GM12878 (cell line): ENCODE data around the gene SPATA6. TPM values are rescaled to one million over a fixed set of nuclear protein-coding genes. Genes with fewer than 3 reads are reported as not detected.

Source experiments
- ATAC-seq: fragments of 200-7000 bp; cut with Tn5 transposase; 3 replicates; pipeline ENCODE4 v1.9.1; 2020; ENCODE audit warnings: mild to moderate bottlenecking, moderate library complexity
- BruUV-seq: library from RNA; stranded (reverse); fragments of 400-500 nt; replicated peaks from 2 replicates; lab custom pipeline; 2021; lab: Mats Ljungman, UMichigan
- CTCF ChIA-PET: fragments of 300-600 bp; sonication (Branson Sonifier 250); formaldehyde crosslinking; extraction: SDS; loops from one replicate; lab custom pipeline; 2021; ENCODE audit warnings: inconsistent platforms; lab: Yijun Ruan, JAX
- POLR2A ChIA-PET: fragments of 350-600 bp; formaldehyde crosslinking; extraction: SDS; loops from one replicate; lab custom pipeline; 2021; ENCODE audit warnings: inconsistent platforms; lab: Charles Lee
- RAD21 ChIA-PET: fragments of 300-600 bp; sonication (Branson Sonifier 250); formaldehyde crosslinking; loops from one replicate; lab custom pipeline; 2023; ENCODE audit warnings: antibody characterized with exemption; ENCODE audit not compliant: unreplicated experiment; lab: Charles Lee
- SMC1A ChIA-PET: fragments of 300-600 bp; sonication (Branson Sonifier 250); formaldehyde crosslinking; loops from one replicate; lab custom pipeline; 2023; ENCODE audit not compliant: unreplicated experiment, uncharacterized antibody; lab: Charles Lee
- DNase-seq: peaks from one replicate; pipeline ENCODE4 v3.0.0-alpha.2; 2011; ENCODE audit warnings: low read depth, low spot score
- FAIRE-seq: peaks from 3 replicates; lab custom pipeline; 2011; peaks lifted over from hg19 to GRCh38; lab: Jason Lieb, UNC
- H2AFZ ChIP-seq: 2 replicates; pipeline ENCODE4 v1.6.0; 2011; ENCODE audit warnings: low read depth, low read length, control low read depth; ENCODE audit not compliant: control insufficient read depth
- H3K27ac ChIP-seq: 2 replicates; pipeline ENCODE4 v1.5.1; 2011; ENCODE audit warnings: control low read depth; ENCODE audit not compliant: control insufficient read depth, insufficient read depth
- H3K27me3 ChIP-seq, 2 experiments: replicated peaks in 1 of 2; 2 replicates each; pipeline versions ENCODE4 v1.6.0 to v1.6.1; 2011; ENCODE audit warnings: low read length in 1 of 2; ENCODE audit not compliant: control insufficient read depth in 2 of 2, insufficient read depth in 2 of 2
- H3K36me3 ChIP-seq, 2 experiments: 2 replicates each; pipeline ENCODE4 v1.5.1; 2011; ENCODE audit warnings: low read length in 1 of 2; ENCODE audit not compliant: control insufficient read depth in 2 of 2, insufficient read depth in 2 of 2
- H3K4me1 ChIP-seq: 2 replicates; pipeline ENCODE4 v1.6.1; 2011; ENCODE audit warnings: mild to moderate bottlenecking, low read length, moderate library complexity, mixed read lengths; ENCODE audit not compliant: control insufficient read depth, insufficient read depth
- H3K4me2 ChIP-seq: 2 replicates; pipeline ENCODE4 v1.6.0; 2011; ENCODE audit warnings: control low read depth; ENCODE audit not compliant: control insufficient read depth, insufficient read depth
- H3K4me3 ChIP-seq: fragments of 200-600 bp; sonication (generic); 2 replicates; pipeline ENCODE4 v1.5.1; 2016
- H3K79me2 ChIP-seq: 2 replicates; pipeline ENCODE4 v1.6.0; 2011; ENCODE audit warnings: low read length; ENCODE audit not compliant: control insufficient read depth, insufficient read depth
- H3K9ac ChIP-seq: 2 replicates; pipeline ENCODE4 v1.8.0; 2011; ENCODE audit warnings: low read length, control low read depth, mixed read lengths; ENCODE audit not compliant: control insufficient read depth, insufficient read depth
- H3K9me3 ChIP-seq: replicated peaks from 3 replicates; pipeline ENCODE4 v1.5.1; 2011; ENCODE audit warnings: mild to moderate bottlenecking, low read length; ENCODE audit not compliant: control insufficient read depth, insufficient read depth
- H4K20me1 ChIP-seq: 2 replicates; pipeline ENCODE4 v1.6.0; 2011; ENCODE audit not compliant: control insufficient read depth, insufficient read depth
- ATF7 ChIP-seq: fragments of 450-650 bp; IDR thresholded peaks from 2 replicates; pipeline ENCODE4 v1.6.1; 2016; ENCODE audit warnings: low read depth, mild to moderate bottlenecking
- CHD4 ChIP-seq: fragments of 200-600 bp; sonication (generic); IDR thresholded peaks from 2 replicates; pipeline ENCODE4 v1.6.1; 2016; ENCODE audit warnings: mild to moderate bottlenecking
- NFIC ChIP-seq: IDR thresholded peaks from 2 replicates; pipeline ENCODE4 v1.6.1; 2012; ENCODE audit warnings: low read depth, mild to moderate bottlenecking, inconsistent platforms, low read length, moderate library complexity
- NR2C1 ChIP-seq: fragments of 450-650 bp; IDR thresholded peaks from 2 replicates; pipeline ENCODE4 v1.6.1; 2017; ENCODE audit warnings: antibody characterized with exemption, mild to moderate bottlenecking, moderate library complexity
- RFX5 ChIP-seq: IDR thresholded peaks from 2 replicates; pipeline ENCODE4 v1.6.1; 2011; ENCODE audit warnings: low read depth, low read length, improper control_type of control experiment
- SMAD1 ChIP-seq: fragments of 450-650 bp; IDR thresholded peaks from 2 replicates; pipeline ENCODE4 v1.6.1; 2018; ENCODE audit warnings: mild to moderate bottlenecking, low read depth; ENCODE audit not compliant: partially characterized antibody
- SP1 ChIP-seq: IDR thresholded peaks from one replicate; pipeline ENCODE4 v1.6.1; 2011; ENCODE audit warnings: low read depth, low read length
- ZNF217 ChIP-seq: fragments of 450-650 bp; IDR thresholded peaks from 2 replicates; pipeline ENCODE4 v1.6.1; 2017; ENCODE audit warnings: antibody characterized with exemption, mild to moderate bottlenecking
- WGBS: methylation state at CpG from one replicate; pipeline ENCODE4 v1.1.6; 2016; ENCODE audit warnings: low lambda C conversion rate; ENCODE audit not compliant: insufficient replicate concordance, insufficient coverage; ENCODE audit errors: missing lambda C conversion rate; 5-methylcytosine and 5-hydroxymethylcytosine counted together
- in situ Hi-C: fragments of 300-500 bp; cut with MboI; formaldehyde crosslinking; loops from 9 replicates; pipeline ENCODE4 v1.14.3; 2018; ENCODE audit warnings: mixed read lengths
- intact Hi-C: fragments of 100-400 bp; cut with micrococcal nuclease; formaldehyde crosslinking; loops from one replicate; pipeline ENCODE4 v1.14.2; 2022; ENCODE audit not compliant: unreplicated experiment
- polyA plus RNA-seq, 11 experiments: library from polyadenylated mRNA; depleted of rRNA in 4 of 11; unstranded in 6 of 11; stranded (reverse) in 5 of 11; fragments of >200 nt; fragmentation: Nextera tagmentation in 4 of 11; fragmentation: Illumina TruSeq in 1 of 11; extraction: Ambion mirVana in 4 of 11; extraction: Trizol in 1 of 11; gene quantifications; 1 replicate in 1 of 11; 2 replicates in 10 of 11; pipeline versions ENCODE4 v1.2.1 to v1.2.3, GENCODE V29; 2011 to 2016; ENCODE audit warnings: inconsistent platforms in 2 of 11, missing spikeins in 2 of 11, low read depth in 1 of 11
- total RNA-seq, 4 experiments: library from RNA; depleted of rRNA in 3 of 4; stranded (reverse); fragments of >200 nt in 3 of 4; fragmentation: Illumina TruSeq in 1 of 4; extraction: Trizol in 1 of 4; gene quantifications; 2 replicates each; pipeline versions ENCODE4 v1.2.1 to v1.2.3, GENCODE V29; 2013 to 2021
- TF ChIP-seq, protein P1 (sequence below): fragments of 450-650 bp; formaldehyde crosslinking; IDR thresholded peaks from 2 replicates; pipeline ENCODE4 v1.4.0; 2020; ENCODE audit warnings: mild to moderate bottlenecking, moderate library complexity
- TF ChIP-seq, protein P2 (sequence below): IDR thresholded peaks from 2 replicates; pipeline ENCODE4 v1.6.1; 2012; ENCODE audit warnings: low read length, inconsistent platforms
- TF ChIP-seq, protein P3 (sequence below): fragments of 450-650 bp; IDR thresholded peaks from 2 replicates; pipeline ENCODE4 v1.6.1; 2016; ENCODE audit warnings: mild to moderate bottlenecking, moderate library complexity, borderline replicate concordance
- TF ChIP-seq, protein P4 (sequence below): fragments of 450-650 bp; formaldehyde crosslinking; IDR thresholded peaks from 2 replicates; pipeline ENCODE4 v1.5.0; 2022; ENCODE audit warnings: mild to moderate bottlenecking, missing genetic modification characterization

The SPATA6 gene
- total and polyA plus RNA-seq, 10 of the 15 experiments (the other 5 are each of a cell fraction or from before 2014, with no cell fraction given): 0.29 TPM; not detected in 9

DNA sequence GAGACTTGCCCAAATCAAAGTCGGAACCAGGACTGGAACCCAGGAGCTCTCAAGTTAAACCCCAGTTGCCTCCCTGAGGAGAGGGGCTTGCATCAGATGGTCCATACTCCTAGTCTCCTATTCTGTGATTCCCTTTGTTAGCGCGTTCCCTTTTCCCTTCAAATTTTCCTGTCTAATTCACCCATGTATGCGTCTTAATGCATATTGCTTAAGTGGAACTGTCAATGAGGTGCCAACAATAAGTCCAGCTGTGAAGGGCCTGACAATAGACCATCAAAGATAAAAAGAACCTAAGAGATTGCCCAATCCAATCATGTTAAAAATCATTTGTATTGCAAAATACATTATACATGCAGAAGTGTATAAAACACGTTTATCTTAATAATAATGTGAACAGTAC lies 634 bp upstream of the SPATA6 start:
- peak overlapping the region; percentile 60; the same call in 1 of the 2 replicates for H3K4me3 ChIP-seq
- CTCF ChIA-PET: interaction anchor here (1.1 kb wide), 1 partner anchor 26 kb away, joined by 7 read pairs; no protein-coding TSS in a partner anchor
- H3K36me3 ChIP-seq: no peaks in the 10 kb centered on the region
- intact Hi-C loops: no loop called here
- no peaks in the 10 kb centered on the region for H3K79me2 ChIP-seq
- H3K9ac ChIP-seq: no peak overlapping the region
- 57% methylated on average over 5 of the region's 5 CpGs for WGBS
- SMC1A ChIA-PET: no interaction called here
- H3K4me1 ChIP-seq: peaks cover 3% of the 10 kb centered on the region; the same call in 1 of the 2 replicates
- H3K27me3 ChIP-seq: peaks cover 0 to 2% of the 10 kb centered on the region in 2 experiments; a peak in 1 of 4 replicates
- FAIRE-seq (no peak), DNase-seq (no peak), ATAC-seq (no peak)
- in situ Hi-C loops: no loop called here
- no peak overlapping the region for H3K27ac ChIP-seq
- BruUV-seq: no TSS peak
- no peaks in the 10 kb centered on the region for H4K20me1 ChIP-seq
- POLR2A ChIA-PET: no interaction called here
- RAD21 ChIA-PET: no interaction called here
- peak overlapping the region; percentile 86 for H3K4me2 ChIP-seq
- peak overlapping the region; percentile 81 for H2AFZ ChIP-seq
- no peaks in the 10 kb centered on the region; the same call in 2 of the 3 replicates for H3K9me3 ChIP-seq
- no peak for TF ChIP-seq ATF7
- TF ChIP-seq, protein P1, sequence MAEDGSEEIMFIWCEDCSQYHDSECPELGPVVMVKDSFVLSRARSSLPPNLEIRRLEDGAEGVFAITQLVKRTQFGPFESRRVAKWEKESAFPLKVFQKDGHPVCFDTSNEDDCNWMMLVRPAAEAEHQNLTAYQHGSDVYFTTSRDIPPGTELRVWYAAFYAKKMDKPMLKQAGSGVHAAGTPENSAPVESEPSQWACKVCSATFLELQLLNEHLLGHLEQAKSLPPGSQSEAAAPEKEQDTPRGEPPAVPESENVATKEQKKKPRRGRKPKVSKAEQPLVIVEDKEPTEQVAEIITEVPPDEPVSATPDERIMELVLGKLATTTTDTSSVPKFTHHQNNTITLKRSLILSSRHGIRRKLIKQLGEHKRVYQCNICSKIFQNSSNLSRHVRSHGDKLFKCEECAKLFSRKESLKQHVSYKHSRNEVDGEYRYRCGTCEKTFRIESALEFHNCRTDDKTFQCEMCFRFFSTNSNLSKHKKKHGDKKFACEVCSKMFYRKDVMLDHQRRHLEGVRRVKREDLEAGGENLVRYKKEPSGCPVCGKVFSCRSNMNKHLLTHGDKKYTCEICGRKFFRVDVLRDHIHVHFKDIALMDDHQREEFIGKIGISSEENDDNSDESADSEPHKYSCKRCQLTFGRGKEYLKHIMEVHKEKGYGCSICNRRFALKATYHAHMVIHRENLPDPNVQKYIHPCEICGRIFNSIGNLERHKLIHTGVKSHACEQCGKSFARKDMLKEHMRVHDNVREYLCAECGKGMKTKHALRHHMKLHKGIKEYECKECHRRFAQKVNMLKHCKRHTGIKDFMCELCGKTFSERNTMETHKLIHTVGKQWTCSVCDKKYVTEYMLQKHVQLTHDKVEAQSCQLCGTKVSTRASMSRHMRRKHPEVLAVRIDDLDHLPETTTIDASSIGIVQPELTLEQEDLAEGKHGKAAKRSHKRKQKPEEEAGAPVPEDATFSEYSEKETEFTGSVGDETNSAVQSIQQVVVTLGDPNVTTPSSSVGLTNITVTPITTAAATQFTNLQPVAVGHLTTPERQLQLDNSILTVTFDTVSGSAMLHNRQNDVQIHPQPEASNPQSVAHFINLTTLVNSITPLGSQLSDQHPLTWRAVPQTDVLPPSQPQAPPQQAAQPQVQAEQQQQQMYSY: no peak
- TF ChIP-seq NR2C1: no peak
- no peak for TF ChIP-seq SMAD1
- no peak for TF ChIP-seq RFX5
- TF ChIP-seq, protein P2, sequence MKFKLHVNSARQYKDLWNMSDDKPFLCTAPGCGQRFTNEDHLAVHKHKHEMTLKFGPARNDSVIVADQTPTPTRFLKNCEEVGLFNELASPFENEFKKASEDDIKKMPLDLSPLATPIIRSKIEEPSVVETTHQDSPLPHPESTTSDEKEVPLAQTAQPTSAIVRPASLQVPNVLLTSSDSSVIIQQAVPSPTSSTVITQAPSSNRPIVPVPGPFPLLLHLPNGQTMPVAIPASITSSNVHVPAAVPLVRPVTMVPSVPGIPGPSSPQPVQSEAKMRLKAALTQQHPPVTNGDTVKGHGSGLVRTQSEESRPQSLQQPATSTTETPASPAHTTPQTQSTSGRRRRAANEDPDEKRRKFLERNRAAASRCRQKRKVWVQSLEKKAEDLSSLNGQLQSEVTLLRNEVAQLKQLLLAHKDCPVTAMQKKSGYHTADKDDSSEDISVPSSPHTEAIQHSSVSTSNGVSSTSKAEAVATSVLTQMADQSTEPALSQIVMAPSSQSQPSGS: no peak
- no peak for TF ChIP-seq NFIC
- TF ChIP-seq, protein P3, sequence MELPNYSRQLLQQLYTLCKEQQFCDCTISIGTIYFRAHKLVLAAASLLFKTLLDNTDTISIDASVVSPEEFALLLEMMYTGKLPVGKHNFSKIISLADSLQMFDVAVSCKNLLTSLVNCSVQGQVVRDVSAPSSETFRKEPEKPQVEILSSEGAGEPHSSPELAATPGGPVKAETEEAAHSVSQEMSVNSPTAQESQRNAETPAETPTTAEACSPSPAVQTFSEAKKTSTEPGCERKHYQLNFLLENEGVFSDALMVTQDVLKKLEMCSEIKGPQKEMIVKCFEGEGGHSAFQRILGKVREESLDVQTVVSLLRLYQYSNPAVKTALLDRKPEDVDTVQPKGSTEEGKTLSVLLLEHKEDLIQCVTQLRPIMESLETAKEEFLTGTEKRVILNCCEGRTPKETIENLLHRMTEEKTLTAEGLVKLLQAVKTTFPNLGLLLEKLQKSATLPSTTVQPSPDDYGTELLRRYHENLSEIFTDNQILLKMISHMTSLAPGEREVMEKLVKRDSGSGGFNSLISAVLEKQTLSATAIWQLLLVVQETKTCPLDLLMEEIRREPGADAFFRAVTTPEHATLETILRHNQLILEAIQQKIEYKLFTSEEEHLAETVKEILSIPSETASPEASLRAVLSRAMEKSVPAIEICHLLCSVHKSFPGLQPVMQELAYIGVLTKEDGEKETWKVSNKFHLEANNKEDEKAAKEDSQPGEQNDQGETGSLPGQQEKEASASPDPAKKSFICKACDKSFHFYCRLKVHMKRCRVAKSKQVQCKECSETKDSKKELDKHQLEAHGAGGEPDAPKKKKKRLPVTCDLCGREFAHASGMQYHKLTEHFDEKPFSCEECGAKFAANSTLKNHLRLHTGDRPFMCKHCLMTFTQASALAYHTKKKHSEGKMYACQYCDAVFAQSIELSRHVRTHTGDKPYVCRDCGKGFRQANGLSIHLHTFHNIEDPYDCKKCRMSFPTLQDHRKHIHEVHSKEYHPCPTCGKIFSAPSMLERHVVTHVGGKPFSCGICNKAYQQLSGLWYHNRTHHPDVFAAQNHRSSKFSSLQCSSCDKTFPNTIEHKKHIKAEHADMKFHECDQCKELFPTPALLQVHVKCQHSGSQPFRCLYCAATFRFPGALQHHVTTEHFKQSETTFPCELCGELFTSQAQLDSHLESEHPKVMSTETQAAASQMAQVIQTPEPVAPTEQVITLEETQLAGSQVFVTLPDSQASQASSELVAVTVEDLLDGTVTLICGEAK: no peak
- no peak for TF ChIP-seq ZNF217
- no peak for TF ChIP-seq CHD4
- TF ChIP-seq, protein P4, sequence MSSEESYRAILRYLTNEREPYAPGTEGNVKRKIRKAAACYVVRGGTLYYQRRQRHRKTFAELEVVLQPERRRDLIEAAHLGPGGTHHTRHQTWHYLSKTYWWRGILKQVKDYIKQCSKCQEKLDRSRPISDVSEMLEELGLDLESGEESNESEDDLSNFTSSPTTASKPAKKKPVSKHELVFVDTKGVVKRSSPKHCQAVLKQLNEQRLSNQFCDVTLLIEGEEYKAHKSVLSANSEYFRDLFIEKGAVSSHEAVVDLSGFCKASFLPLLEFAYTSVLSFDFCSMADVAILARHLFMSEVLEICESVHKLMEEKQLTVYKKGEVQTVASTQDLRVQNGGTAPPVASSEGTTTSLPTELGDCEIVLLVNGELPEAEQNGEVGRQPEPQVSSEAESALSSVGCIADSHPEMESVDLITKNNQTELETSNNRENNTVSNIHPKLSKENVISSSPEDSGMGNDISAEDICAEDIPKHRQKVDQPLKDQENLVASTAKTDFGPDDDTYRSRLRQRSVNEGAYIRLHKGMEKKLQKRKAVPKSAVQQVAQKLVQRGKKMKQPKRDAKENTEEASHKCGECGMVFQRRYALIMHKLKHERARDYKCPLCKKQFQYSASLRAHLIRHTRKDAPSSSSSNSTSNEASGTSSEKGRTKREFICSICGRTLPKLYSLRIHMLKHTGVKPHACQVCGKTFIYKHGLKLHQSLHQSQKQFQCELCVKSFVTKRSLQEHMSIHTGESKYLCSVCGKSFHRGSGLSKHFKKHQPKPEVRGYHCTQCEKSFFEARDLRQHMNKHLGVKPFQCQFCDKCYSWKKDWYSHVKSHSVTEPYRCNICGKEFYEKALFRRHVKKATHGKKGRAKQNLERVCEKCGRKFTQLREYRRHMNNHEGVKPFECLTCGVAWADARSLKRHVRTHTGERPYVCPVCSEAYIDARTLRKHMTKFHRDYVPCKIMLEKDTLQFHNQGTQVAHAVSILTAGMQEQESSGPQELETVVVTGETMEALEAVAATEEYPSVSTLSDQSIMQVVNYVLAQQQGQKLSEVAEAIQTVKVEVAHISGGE (CRISPR knock-in tag): no peak
- TF ChIP-seq SP1: no peak
